IMR-90 (cell line): ENCODE results near the gene BCAS3.

ENCODE experiments used
- CEBPB ChIP-seq: IDR thresholded peaks from 2 replicates; pipeline ENCODE4 v1.6.1; 2012; ENCODE audit warnings: low read depth, low read length, improper control_type of control experiment
- CTCF ChIP-seq: conservative IDR thresholded peaks from 2 replicates; pipeline ENCODE4 v1.5.1; 2012; ENCODE audit warnings: mild to moderate bottlenecking, low read depth, low read length, improper control_type of control experiment
- MXI1 ChIP-seq: IDR thresholded peaks from 2 replicates; pipeline ENCODE4 v1.6.1; 2012; ENCODE audit warnings: low read depth, mild to moderate bottlenecking, low read length, moderate library complexity, borderline replicate concordance
- NFE2L2 ChIP-seq: fragments of 150-350 bp; IDR thresholded peaks from 2 replicates; pipeline ENCODE4 v1.6.1; 2016; ENCODE audit warnings: low read depth, mild to moderate bottlenecking, low read length
- POLR2A ChIP-seq: IDR thresholded peaks from 2 replicates; pipeline ENCODE4 v1.6.1; 2012; ENCODE audit warnings: mild to moderate bottlenecking, low read depth, low read length
- RAD21 ChIP-seq: IDR thresholded peaks from 2 replicates; pipeline ENCODE4 v1.6.1; 2012; ENCODE audit warnings: low read length, improper control_type of control experiment
- USF2 ChIP-seq: fragments of 150-350 bp; IDR thresholded peaks from 2 replicates; pipeline ENCODE4 v1.6.1; 2017; ENCODE audit warnings: mild to moderate bottlenecking, antibody characterized with exemption, low read length, low read depth

- TF ChIP-seq POLR2A (no peak), CTCF (no peak), NFE2L2 (no peak), MXI1 (no peak), USF2 (no peak), RAD21 (no peak), CEBPB (no peak)
Measured at GRCh38 chr17:60699090-60699489, 21.4 kb downstream of the BCAS3 start.
